Measurements from ENCODE around the gene NQO2.
"Not testable (repeated sequence)": the region's sequence is repeated elsewhere in the genome, so short reads cannot be mapped to it uniquely, and the experiment has no call there.

Gene NQO2

GRCh38 chr6:3041606-3042005 lies 41.9 kb downstream of the NQO2 start:
- H3K4me3 ChIP-seq (ENCODE audit: low read length), result no peak overlapping the region
- TF ChIP-seq ZNF274 (IDR thresholded peaks at IDR 0.05; ENCODE audit: low read depth, low read length), result no peak

GRCh38 chr6:3045369-3045768 lies 45.7 kb downstream of the NQO2 start:
- no peak for TF ChIP-seq ZNF274 (IDR thresholded peaks at IDR 0.05; ENCODE audit: low read depth, low read length)
- H3K4me3 ChIP-seq (ENCODE audit: low read length), result no peak overlapping the region

- no peak overlapping the region for H3K4me3 ChIP-seq (ENCODE audit: low read length)
- TF ChIP-seq ZNF274 (IDR thresholded peaks at IDR 0.05; ENCODE audit: low read depth, low read length), result no peak
Observed at GRCh38 chr6:3045777-3046176, 46.1 kb downstream of the NQO2 start.

- no peak for TF ChIP-seq ZNF274 (IDR thresholded peaks at IDR 0.05; ENCODE audit: low read depth, low read length)
- no peak overlapping the region for H3K4me3 ChIP-seq (ENCODE audit: low read length)
Observed at GRCh38 chr6:3046295-3046694, 46.6 kb downstream of the NQO2 start.

- H3K4me3 ChIP-seq (ENCODE audit: low read length), result not testable (repeated sequence)
Observed at GRCh38 chr6:3048009-3048408, 48.3 kb downstream of the NQO2 start.

- TF ChIP-seq ZNF274 (IDR thresholded peaks at IDR 0.05; ENCODE audit: low read depth, low read length), result no peak
- H3K4me3 ChIP-seq (ENCODE audit: low read length), result no peak overlapping the region
Observed at GRCh38 chr6:3052481-3053230, 53.0 kb downstream of the NQO2 start.

GRCh38 chr6:3053231-3053508 lies 53.5 kb downstream of the NQO2 start:
- H3K4me3 ChIP-seq (ENCODE audit: low read length), result no peak overlapping the region
- TF ChIP-seq ZNF274 (IDR thresholded peaks at IDR 0.05; ENCODE audit: low read depth, low read length), result no peak

GRCh38 chr6:3054229-3055157 lies 54.8 kb downstream of the NQO2 start:
- not testable (repeated sequence) for H3K4me3 ChIP-seq (ENCODE audit: low read length)

- not testable (repeated sequence) for H3K4me3 ChIP-seq (ENCODE audit: low read length)
Observed at GRCh38 chr6:3055158-3055499, 55.4 kb downstream of the NQO2 start.

- H3K4me3 ChIP-seq (ENCODE audit: low read length), result no peak overlapping the region
- no peak for TF ChIP-seq ZNF274 (IDR thresholded peaks at IDR 0.05; ENCODE audit: low read depth, low read length)
Observed at GRCh38 chr6:3057063-3057770, 57.5 kb downstream of the NQO2 start.

GRCh38 chr6:3058957-3059356 lies 59.3 kb downstream of the NQO2 start:
- H3K4me3 ChIP-seq (ENCODE audit: low read length), result no peak overlapping the region
- TF ChIP-seq ZNF274 (IDR thresholded peaks at IDR 0.05; ENCODE audit: low read depth, low read length), result no peak

GRCh38 chr6:3060092-3060491 lies 60.4 kb downstream of the NQO2 start:
- H3K4me3 ChIP-seq (ENCODE audit: low read length), result not testable (repeated sequence)

- no peak overlapping the region for H3K4me3 ChIP-seq (ENCODE audit: low read length)
Observed at GRCh38 chr6:3061501-3061941, 61.8 kb downstream of the NQO2 start.

GRCh38 chr6:3063340-3063732 lies 63.6 kb downstream of the NQO2 start:
- H3K4me3 ChIP-seq (ENCODE audit: low read length), result peak overlapping the region; percentile 39; the same call in 1 of the 2 replicates

More at GRCh38 chr6:3061501-3061941, 61.8 kb downstream of the NQO2 start:
- no peak for TF ChIP-seq ZNF274 (IDR thresholded peaks at IDR 0.05; ENCODE audit: low read depth, low read length)

All from GM08714 (cell line).